ENCODE results near the gene GALNT11.
"Not testable (repeated sequence)": the region's sequence is repeated elsewhere in the genome, so short reads cannot be mapped to it uniquely, and the experiment has no call there.

The GALNT11 gene

DNA sequence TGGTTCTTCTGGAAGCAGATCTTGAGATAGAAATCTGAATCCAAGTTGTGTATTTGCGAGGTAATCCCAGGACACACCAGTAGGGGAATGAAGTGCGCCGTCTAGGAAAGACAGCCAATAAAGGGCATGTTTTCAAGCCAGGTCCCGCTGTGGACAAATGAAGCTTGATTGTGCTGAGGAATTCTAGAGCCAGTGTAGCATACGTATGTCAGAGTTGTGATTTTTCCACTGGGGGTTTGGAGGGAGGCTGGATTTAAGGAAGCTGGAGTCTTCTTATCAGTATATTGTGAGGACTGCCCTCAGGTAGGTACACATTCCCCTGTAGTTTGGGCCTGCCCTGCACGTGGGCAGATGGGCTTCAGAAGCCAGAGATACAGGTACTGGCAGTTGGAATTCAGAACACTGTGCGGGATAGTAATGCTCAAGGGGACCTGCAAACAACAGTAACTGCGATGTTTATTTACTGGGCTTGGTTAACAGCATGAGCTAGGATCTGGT lies 50.9 kb downstream of the GALNT11 start:
- DNase-seq = peak; percentile 39

- no peak for DNase-seq
These were observed 51.8 kb downstream of the GALNT11 start for GRCh38 chr7:152076940-152077933.

- DNase-seq = no peak
These were observed 52.6 kb downstream of the GALNT11 start for GRCh38 chr7:152078025-152078424.

GRCh38 chr7:152078786-152079185 lies 53.3 kb downstream of the GALNT11 start:
- no peak for DNase-seq

GRCh38 chr7:152081088-152081487 lies 55.6 kb downstream of the GALNT11 start:
- DNase-seq = no peak

DNA sequence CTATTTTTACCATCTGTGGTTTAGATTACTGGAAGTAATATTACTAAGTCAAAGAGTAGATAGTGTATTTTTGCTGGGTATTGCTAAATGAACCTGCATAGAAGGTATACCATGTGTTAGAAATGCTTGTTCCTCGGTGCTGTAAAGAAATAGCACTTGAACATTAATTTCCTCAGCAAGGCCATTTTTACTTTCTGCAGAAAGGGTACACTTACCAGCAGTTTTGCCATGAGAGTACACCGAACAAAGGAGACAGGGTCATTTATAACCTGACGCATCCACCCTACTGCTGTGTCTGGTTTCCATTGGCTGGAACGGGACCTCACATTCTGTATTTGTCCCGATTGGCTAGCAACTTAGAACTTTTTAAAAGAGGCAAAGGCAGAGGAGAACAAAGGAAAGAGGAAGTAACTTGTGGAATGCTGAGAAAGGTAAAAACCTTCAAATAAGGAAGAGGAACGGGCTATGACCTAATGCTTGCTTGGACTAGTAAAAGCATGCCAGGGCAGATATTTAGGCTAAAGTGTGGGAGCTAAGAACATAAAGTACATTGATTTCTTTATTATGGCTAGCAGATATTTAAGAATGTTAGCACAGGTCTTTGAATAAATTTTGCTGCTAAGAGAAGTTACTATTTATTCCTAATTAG lies 56.7 kb downstream of the GALNT11 start:
- not testable (repeated sequence) for DNase-seq

DNA sequence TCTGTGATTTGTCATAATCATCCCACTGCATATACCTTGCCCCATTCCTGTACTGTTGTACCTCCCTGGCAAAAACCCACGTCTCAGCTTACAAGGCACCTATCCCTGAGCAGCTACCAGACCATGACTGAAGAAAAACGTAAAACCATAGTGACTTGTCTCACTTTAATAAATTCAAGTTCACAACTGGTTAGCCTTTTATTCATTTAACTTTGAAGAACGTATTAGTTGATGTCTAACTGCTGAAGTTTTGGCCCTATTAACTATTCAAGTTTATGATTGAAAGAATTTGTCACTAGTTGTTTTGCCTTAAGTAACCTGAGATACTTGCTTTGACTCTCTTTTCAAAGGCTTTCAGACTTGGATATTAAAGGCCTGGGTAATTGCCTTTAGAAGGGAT lies 59.7 kb downstream of the GALNT11 start:
- no peak for DNase-seq

DNA sequence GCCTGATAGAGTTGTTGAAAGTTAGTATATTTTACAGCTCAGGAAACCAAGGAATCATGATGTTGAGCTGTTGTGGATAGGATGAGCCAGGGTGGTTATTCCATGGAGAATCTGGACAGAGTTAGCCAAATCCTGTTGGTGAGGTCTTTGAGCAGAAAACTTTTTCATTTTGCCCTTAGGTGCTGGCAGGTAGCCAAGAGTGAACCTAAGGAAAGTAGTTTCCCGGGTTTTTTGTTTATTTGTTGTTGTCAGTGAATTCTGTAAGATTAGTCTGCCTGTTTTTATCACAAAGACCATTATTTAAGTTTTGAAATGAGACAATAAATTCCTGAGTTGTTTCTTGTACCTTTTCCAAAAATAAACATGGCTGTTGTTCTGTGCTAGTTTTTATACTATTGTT lies 61.0 kb downstream of the GALNT11 start:
- DNase-seq = no peak

GRCh38 chr7:152089183-152089582 lies 63.7 kb downstream of the GALNT11 start:
- no peak for DNase-seq

GRCh38 chr7:152090747-152091146 lies 65.3 kb downstream of the GALNT11 start:
- peak; percentile 23 for DNase-seq

GRCh38 chr7:152093717-152094116 lies 68.2 kb downstream of the GALNT11 start:
- no peak for DNase-seq

DNA sequence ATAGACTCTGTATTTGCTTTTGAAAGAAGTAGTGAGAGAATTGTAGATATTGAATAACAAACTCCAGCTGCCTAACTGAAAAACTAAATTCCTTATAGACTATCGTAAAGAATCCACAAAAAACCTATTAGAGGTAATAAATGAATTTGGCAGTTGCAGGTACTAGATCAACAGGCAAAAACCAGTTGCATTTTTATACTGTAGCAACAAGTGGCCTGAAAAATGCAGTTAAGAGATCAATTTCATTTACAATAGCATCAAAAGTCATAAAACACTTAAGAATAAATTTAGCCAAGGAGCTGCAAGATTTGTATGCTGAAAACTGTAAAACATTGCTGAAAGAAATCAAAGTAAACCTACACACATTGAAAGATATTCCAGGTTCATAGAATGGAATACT lies 70.3 kb downstream of the GALNT11 start:
- no peak for DNase-seq

DNA sequence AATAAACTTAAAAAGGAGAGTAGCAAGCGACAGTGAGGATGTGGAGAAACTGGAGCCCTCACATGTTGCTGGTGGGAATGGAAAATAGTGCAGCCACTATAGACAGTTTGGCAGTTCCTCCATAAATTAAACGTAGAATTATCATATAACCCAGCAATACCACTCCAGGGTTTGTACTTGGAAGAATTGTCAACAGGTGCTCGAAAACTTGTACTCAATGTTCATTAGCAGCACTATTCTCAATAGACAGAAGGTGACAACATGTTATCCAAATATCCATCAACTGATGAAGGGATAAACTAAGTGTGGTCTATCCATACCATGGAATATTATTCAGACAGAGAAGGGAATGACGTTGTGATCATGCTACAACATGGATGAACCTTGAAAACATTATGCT lies 71.9 kb downstream of the GALNT11 start:
- DNase-seq = no peak

DNA sequence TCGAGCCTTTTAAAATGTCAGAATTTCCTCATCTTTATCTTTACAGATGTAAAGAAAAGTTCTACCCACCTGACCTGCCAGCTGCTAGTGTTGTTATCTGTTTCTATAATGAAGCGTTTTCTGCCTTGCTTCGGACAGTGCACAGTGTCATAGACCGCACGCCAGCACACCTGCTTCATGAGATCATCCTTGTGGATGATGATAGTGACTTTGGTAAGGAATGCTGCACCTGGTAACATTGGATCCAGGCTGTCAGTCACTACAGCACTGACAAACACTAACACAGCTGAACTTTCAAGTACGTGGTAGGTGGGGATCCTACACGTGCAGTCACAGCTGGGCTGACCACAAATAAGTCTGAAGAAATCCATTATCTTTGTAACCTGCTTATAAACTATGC lies 77.6 kb downstream of the GALNT11 start:
- no peak for DNase-seq

- DNase-seq = no peak
These were observed 78.2 kb downstream of the GALNT11 start for GRCh38 chr7:152103691-152104090.

GRCh38 chr7:152105205-152105604 lies 79.7 kb downstream of the GALNT11 start:
- DNase-seq = no peak

GRCh38 chr7:152106990-152107389 lies 81.5 kb downstream of the GALNT11 start:
- DNase-seq = peak; percentile 13

DNA sequence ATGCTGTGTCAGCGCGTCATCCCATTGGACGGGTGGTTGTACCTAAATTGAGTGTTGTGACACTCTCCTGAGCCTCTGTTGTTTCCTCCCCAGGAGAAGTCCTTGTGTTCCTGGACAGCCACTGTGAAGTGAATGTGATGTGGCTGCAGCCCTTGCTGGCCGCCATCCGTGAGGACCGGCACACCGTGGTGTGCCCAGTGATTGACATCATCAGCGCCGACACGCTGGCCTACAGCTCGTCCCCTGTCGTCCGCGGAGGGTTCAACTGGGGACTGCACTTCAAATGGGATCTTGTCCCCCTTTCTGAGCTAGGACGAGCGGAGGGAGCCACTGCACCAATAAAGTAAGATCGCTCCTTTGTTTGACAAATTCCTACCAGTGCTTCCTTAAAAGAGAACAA lies 82.5 kb downstream of the GALNT11 start:
- no peak for DNase-seq

- DNase-seq = no peak
These were observed 82.9 kb downstream of the GALNT11 start for GRCh38 chr7:152108359-152108758.

GRCh38 chr7:152112829-152113228 lies 87.4 kb downstream of the GALNT11 start:
- DNase-seq = no peak

DNA sequence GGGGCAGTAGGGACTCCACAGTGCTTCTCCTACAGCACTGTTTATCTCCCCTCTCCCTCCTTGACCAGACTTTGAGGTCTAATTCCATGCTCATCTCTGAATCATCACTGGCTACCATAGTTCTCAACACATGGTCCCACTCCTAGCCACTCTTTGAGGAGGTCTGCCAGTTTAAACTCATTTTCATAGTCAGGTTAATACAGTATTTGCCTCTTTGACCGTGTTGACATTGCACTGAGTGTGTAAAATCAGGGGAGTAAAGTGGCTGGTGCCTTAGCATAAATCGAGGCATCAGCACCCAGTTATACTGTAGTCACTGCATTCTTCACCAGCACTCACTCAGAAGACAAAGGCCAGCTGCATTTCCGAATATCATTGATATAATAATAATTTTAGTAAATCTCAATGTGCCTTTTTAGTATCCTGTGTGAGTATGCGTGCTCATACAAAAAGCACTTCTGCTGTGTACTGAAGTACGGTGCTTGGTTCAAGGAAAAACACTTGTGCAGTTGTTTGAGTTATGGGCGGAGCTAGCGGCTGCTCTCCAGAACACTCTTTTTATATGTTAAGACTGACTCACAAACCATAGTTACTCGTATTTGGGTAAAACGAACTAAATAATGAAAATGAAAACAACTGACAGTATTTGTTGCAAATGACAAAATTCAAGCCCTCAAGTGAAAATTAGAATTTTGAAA lies 89.7 kb downstream of the GALNT11 start:
- no peak for DNase-seq

DNA sequence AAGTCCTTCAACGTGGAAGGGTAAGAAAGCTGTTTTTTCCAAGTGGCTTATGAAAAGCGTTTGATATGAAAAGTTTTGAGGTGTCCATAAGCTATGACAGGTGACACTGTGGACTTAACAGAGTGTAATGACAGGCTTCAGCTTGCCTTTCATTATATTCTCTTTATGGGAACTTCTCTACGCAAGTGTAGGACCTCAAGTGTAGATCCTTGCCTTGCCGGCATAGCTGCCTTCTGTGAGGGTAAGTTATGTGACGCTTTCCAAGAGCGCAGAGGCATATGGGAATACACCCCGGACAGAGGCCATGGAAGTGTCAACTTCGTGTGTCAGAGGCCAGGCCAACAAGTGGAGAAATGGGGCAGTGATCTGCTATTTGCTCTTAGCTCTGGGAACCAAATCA lies 91.9 kb downstream of the GALNT11 start:
- DNase-seq = no peak

DNA sequence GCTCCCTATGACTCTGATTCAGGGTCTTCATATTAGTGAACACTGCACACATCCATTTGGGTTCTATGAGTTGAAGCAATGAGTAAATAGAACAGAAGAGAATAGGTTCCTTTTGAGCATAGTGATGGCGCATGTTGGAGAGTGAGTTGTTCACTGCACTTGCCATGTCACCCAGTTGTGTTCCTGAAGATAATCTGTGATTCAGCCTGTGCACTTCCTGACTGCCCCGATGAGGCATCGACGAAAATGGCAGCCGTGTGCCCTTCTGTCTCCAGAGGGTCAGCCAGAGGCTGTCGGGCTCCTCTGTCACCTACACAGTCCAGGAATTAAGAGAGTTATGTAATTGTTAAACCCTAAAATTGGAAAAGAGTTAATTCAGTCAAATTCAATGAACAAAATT lies 94.7 kb downstream of the GALNT11 start:
- no peak for DNase-seq
